Amygdala (tissue), 56 donors: Measurements from ENCODE around the gene CAMTA1.
A peak's percentile ranks its signal among the peaks of the same experiment; 100 is the strongest.

Experiments
- DNase-seq, 56 donors: peaks; one replicate each; lab custom pipeline; 2025; lab: John Stamatoyannopoulos, UW

Gene CAMTA1

DNA sequence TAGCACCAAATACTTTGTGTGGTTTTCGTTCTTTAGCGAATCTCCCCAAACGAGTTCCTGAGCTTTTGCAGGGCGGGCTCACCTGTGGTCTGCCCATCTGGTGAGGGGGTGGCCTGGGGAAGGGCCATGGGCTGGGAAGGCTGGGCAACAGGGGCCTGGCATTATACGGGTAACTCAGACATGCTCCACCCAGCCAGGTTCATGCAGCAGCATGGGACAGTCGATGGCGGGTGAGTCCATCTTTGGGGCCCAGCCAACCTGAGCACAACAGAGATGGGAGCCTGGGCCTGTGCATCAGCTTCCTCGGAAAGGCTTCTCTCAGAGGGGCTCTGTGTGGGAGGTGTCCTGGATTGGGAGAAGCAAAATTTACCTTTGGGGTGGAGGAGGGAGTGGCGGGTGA lies 302.6 kb downstream of the CAMTA1 start:
- no peak for DNase-seq

- DNase-seq, result no peak
Observed at GRCh38 chr1:7089497-7089896, 304.2 kb downstream of the CAMTA1 start.

DNA sequence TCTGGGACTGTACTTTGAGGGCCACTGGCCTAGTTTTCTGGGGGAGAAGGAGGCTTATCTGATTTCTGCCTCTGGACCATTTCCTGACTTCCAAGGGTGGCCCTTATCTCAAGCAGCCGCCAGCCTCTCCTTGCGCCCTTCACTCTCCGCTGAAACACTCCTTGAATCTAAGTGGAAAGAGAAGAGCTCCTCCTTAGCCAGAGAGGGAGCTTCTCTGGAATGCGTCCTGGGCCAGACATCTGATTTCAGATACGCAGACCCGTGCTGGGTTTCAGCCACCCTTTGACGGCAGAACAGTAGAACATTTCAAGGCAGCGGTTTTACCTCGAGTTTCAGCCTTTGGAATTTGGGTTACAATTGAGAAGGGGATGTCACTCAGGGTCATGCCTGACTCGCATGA lies 308.0 kb downstream of the CAMTA1 start:
- DNase-seq, result no peak

GRCh38 chr1:7094086-7094485 lies 308.8 kb downstream of the CAMTA1 start:
- DNase-seq, result no peak

DNA sequence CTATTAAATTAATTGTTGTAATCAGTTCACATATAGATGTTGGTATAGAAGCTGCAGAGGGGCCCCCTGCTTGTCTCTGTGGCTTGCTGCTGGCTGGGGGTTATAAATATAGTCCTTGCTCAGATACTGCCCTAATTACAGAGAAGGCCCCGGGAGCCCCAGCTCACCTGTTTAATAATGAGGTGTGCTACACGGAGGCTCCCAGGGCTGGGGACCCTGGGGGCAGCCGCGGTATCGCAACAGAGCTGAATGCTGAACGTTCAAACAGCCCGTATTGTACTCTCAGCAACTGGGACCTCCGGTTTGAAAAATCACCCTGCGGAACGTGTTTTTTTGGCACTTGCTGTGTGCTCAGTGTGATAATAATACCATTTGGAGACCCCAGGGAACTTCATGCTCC lies 309.3 kb downstream of the CAMTA1 start:
- no peak for DNase-seq

DNA sequence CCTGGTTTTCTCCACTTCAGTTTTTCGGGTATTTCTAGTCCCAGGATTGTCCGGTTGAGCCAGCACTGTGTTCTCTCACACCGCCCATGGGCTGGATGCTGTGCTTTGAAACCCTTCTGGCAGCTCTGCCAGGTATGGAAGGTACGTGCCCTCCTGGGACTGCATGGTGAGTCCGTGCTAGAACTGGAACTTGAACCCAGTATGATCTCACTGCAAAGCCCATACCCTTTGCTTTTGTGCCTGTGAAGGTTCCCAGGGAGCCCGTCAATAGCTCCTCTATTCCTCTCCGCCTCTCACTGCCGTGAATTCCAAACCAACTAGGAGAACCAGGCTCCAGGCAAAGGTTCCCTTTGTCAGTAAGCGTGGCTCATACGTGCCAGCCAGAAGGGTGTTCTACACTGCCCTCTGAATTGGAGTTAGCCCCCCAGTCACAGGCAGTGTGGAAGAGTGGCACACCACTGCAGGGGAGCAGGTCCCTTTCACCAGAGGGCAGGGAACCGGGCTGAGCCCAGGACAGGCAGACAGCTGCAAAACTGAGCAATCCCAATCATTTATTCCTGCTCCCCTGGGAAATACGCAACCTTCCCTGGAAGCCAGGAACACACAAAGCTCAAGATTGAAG lies 310.2 kb downstream of the CAMTA1 start:
- DNase-seq, result no peak

- DNase-seq, result no peak
Observed at GRCh38 chr1:7097938-7098592, 312.8 kb downstream of the CAMTA1 start.

- no peak for DNase-seq
Observed at GRCh38 chr1:7098641-7099040, 313.4 kb downstream of the CAMTA1 start.

DNA sequence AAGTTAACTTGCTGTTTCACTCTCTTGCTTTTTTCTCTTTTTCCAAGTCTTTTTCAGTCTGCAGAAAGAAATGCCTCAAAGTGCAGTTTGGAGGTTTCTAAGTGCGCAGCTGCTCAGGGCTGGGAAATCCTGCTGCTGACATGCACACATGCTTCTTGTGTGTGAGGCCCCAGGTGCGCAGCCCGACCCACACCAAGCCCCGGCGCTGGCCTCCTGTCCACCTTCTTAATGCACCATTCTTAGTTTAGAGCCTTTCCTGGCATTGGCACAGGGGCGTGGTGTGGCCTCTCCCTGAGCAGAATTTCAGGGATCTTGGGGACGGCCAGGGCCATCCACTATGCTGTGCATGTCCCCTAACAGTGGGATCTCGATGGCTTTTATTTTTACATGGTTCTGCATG lies 315.2 kb downstream of the CAMTA1 start:
- DNase-seq, result no peak

- no peak for DNase-seq
Observed at GRCh38 chr1:7101187-7101586, 315.9 kb downstream of the CAMTA1 start.

GRCh38 chr1:7103361-7103782 lies 318.1 kb downstream of the CAMTA1 start:
- no peak for DNase-seq

DNA sequence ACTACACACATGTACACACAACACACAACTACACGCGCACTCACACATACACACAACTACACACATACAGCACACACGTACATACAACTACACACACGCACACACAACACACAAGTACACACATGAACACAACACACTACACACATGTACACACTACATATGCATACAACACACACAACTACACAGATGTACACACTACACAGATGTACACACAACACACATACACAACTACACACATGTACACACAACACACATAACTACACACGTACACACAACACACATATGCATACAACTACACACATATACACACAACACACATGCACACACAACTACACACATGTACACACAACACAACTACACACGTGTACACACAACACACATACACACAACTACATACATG lies 318.6 kb downstream of the CAMTA1 start:
- DNase-seq, result no peak

GRCh38 chr1:7104339-7104738 lies 319.1 kb downstream of the CAMTA1 start:
- DNase-seq, result no peak

DNA sequence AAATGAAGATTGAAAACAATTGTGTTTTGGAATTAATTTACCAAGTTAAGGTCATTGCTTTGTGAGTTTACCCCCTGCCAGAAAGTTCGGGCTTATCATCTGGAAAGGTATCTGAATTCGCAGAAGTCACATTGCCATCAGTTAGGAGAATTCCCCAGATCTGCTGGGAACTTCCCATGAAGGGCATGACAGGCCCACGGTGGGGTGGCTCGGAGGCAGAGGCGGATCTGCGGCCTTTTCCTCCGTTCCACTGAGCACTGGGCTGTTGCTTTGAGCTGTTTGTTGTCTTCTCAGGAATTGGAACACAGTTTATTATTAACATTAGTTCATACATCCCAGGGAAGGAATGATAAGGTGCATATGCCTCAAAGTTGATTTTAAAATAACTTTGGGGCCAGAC lies 320.0 kb downstream of the CAMTA1 start:
- no peak for DNase-seq

DNA sequence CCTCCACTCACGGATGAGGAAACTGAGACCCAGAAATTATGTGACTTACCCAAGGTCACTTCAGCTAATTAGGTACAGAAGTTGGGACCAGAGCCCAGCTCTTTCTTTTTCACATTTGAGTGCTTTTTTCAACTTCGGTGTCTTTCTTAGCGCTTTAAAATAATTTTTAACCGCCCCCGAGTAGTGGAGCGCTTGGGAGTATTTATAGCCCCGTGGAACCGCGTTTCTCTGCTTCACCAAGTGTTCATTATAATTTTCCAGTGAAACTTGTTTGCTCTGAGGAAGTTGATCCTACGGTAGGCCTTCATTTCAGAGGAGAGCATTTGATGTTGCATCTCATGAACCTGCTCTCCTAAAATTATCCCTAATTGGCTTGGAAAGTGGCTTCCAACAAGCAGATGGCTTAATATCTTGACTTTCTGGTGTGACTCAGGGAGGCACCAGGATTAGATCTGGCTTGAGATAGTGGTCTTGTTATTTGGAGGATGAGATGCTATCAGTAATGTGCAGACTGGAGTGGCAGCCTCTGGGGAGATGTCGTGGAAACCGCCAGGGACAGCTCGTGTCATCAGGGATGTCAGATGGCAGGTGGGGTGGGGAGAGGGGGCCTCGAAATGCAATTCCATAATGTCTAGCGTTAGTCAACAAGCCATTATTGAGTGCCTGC lies 321.3 kb downstream of the CAMTA1 start:
- DNase-seq, result peak in 2 of 56 donors; percentile 8

DNA sequence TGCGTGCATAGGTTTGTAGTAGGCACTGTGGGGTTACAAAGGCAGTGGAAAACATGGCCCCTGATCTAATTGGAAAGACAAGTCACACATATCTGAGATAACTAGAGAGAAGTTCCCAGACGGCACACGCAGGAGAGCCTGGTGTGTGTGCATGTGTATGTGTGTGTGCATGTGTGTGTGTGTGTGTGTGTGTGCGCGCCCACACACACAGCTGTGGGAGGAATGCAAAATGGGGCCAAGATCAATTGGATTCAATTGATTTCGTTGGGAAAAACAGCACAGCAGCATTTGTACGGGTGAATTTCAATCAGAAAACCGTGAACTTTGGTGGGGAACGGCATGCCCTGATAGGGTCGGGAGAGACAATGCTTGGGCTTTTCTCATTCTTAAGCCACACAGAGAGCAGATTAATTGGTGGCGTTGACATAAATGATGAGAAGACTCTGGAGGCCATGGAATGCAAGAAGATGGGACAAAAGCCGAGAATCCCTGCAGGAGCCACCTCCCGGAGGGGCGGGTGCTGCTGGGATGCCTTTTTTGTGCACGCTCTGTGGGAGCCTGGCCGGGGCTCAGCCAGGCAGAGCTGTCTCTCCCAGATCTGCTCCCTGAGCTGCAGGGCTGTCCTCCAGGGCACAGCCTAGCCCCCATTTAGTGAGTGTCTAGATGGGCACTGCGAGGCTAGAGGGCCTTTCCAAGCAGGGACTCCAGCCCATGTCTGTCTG lies 322.0 kb downstream of the CAMTA1 start:
- DNase-seq, result no peak

DNA sequence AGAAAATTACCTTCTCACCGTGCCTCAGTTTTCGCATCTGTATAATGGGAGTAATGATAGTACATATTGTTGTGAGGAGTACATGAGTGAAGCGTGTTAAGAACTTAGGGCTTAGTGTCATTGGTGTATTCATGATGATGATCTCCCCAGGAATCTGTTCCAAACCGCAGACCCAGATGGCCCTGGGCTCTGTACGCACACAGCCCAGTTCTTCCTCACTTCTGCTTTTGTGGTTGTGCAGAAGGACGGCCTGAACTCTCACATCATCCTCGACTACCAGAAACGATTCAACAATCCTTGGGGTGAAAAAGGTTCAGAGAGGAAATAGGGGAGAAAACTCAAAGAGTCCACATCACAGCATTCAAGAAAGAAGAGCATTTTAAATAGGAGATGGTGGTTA lies 323.0 kb downstream of the CAMTA1 start:
- no peak for DNase-seq

- DNase-seq, result peak in 1 of 56 donors; percentile 13
Observed at GRCh38 chr1:7109901-7110300, 324.6 kb downstream of the CAMTA1 start.

- DNase-seq, result peak in 1 of 56 donors; percentile 5
Observed at GRCh38 chr1:7110321-7110720, 325.1 kb downstream of the CAMTA1 start.

DNA sequence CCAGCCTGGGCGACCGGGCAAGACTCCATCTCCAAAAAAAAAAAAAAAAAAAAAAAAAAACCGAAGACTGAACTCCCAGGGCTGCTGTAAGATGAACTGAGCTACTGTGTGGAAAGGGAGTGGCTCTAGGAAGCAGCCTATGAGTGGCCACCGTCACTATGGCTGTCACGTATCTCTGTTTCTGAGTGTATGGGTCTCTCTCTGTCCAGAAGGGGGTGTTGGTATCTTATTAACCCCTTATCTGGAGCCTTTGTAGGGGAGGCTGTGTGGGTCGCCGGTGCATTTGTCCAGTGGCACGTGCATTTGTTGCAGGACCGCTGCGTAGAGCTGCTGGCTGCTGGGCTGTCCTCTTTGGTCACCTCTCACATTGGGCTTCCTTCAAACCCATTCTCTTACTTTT lies 326.6 kb downstream of the CAMTA1 start:
- DNase-seq, result no peak

GRCh38 chr1:7113136-7113535 lies 327.9 kb downstream of the CAMTA1 start:
- no peak for DNase-seq
